ENCODE measurements around the gene MZT2B.
"Not testable (repeated sequence)": the region's sequence is repeated elsewhere in the genome, so short reads cannot be mapped to it uniquely, and the experiment has no call there.

DNA sequence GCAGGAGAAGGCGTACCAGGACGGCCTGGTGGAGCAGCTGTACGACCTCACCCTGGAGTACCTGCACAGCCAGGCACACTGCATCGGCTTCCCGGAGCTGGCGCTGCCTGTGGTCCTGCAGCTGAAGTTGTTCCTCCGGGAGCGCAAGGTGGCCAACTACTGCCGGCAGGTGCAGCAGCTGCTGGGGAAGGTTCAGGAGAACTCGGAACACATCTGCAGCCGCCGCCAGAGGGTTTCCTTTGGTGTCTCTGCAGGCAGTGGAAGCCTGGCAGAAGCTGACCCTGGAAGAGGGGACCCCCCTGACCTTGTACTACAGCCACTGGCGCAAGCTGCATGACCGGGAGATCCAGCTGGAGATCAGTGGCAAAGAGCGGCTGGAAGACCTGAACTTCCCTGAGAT is 48.8 kb downstream of the MZT2B start:
- TF ChIP-seq CTCF (IDR thresholded peaks at IDR 0.05; ENCODE audit: poor library complexity, severe bottlenecking); SMC3 (conservative IDR thresholded peaks at IDR 0.05; ENCODE audit: poor library complexity); EZH2 (IDR thresholded peaks at IDR 0.05; ENCODE audit: borderline replicate concordance, insufficient read depth, low read length, poor library complexity, severe bottlenecking); RAD21 (conservative IDR thresholded peaks at IDR 0.05); POLR2AphosphoS5 (IDR thresholded peaks at IDR 0.05); REST (IDR thresholded peaks at IDR 0.05; ENCODE audit: borderline replicate concordance): not testable (repeated sequence)
